Erythroblast (primary cell): ENCODE measurements around the gene CNPY4.

Experiments used
- GATA1 ChIP-seq: IDR thresholded peaks from 2 replicates; pipeline ENCODE4 v1.6.1; 2011; ENCODE audit warnings: low read depth, mild to moderate bottlenecking, control low read depth, low read length, moderate library complexity
- POLR2A ChIP-seq: IDR thresholded peaks from 2 replicates; pipeline ENCODE4 v1.6.1; 2011; ENCODE audit warnings: mild to moderate bottlenecking, low read length

DNA sequence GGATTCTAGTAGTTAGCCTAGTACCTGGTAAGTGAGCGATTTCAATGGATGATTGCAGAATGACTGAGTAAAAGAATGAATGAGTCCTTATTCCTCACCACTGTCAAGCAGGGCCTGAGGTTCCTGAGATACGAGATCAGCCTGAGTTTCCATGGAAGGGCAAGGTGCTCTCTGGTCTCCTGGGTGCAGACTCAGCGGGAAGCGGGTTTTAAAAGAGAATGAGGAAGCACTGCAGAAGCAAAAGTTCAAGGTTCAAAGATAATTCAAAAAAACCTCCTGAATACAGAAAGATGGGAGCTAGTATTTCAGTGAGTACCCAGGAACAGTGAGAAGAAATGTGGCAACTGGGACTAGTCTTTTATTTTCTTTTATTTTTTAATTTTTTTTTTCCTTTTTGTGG lies 42.2 kb upstream of the CNPY4 start:
- no peak for TF ChIP-seq POLR2A
- no peak for TF ChIP-seq GATA1
